Upper lobe of right lung (tissue), 1 donor: ENCODE data around the gene COL15A1. TPM values are rescaled to one million over a fixed set of nuclear protein-coding genes. Genes with fewer than 3 reads are reported as not detected.

Experiments used
- ATAC-seq: fragments of 200-7000 bp; cut with Tn5 transposase; one replicate; pipeline ENCODE4 v1.9.1; 2020; ENCODE audit warnings: mild to moderate bottlenecking, moderate library complexity
- DNase-seq: peaks from one replicate; pipeline ENCODE4 v3.0.0-alpha.2; 2020
- H3K27ac ChIP-seq: fragments of 200-600 bp; one replicate; pipeline ENCODE4 v1.8.0; 2022
- H3K27me3 ChIP-seq: fragments of 200-600 bp; one replicate; pipeline ENCODE4 v1.8.0; 2022; ENCODE audit warnings: mild to moderate bottlenecking
- H3K36me3 ChIP-seq: fragments of 200-600 bp; one replicate; pipeline ENCODE4 v1.8.0; 2022
- H3K4me1 ChIP-seq: fragments of 200-600 bp; one replicate; pipeline ENCODE4 v1.8.0; 2022
- H3K4me3 ChIP-seq: fragments of 200-600 bp; one replicate; pipeline ENCODE4 v1.8.0; 2022; ENCODE audit warnings: mild to moderate bottlenecking
- H3K9me3 ChIP-seq: fragments of 200-600 bp; one replicate; pipeline ENCODE4 v1.8.0; 2022
- CTCF ChIP-seq: fragments of 200-600 bp; IDR thresholded peaks from one replicate; pipeline ENCODE4 v1.8.0; 2022; ENCODE audit warnings: antibody characterized with exemption
- intact Hi-C: fragments of 100-400 bp; cut with DNase I; formaldehyde crosslinking; loops from one replicate; pipeline ENCODE4 v1.11.0; 2022
- total RNA-seq: library from RNA; stranded (reverse); fragmentation: NEBNext Ultra II Directional; extraction: Animal tissue kit (Norgen Biotek cat#: 25700); gene quantifications from one replicate; pipeline ENCODE4 v1.2.1, GENCODE V29; 2021
- donor health status: DM: no; HTN: yes; CAD: no; lungs with severe emphysema.

Gene COL15A1
- total RNA-seq, 1 donor from 2014 or later, result 8.0 TPM

GRCh38 chr9:99044827-99045226 is 101.1 kb downstream of the COL15A1 start:
- Histone ChIP-seq H3K4me1 (peaks cover 12% of the 10 kb centered on the region), H3K27ac (no peak overlapping the region), H3K9me3 (no peaks in the 10 kb centered on the region), H3K4me3 (no peak overlapping the region), H3K27me3 (no peaks in the 10 kb centered on the region), H3K36me3 (no peaks in the 10 kb centered on the region)
- DNase-seq, result no peak
- no peak for ATAC-seq
- intact Hi-C loops, result no loop called here
- TF ChIP-seq CTCF, result no peak

DNA sequence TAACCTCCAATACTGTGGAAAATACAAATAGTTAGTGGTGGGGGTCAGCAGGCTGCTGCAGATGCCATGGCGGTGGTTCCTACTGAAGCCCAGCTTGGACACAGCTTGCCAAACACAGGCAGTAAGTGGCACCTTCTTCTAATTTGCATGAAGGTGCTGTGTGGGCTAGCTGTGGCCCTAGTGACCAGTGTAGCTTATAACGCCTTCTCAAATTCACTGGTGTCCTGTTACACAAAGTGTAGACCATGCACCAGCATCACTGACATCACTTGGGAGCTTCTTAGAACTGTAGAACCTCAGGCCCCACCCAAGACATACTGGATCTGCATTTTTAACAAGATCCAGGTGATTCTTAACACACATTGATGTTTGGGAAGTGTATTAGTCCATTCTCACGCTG is 102.4 kb downstream of the COL15A1 start:
- intact Hi-C loops, result no loop called here
- Histone ChIP-seq H3K4me1 (peaks cover 10% of the 10 kb centered on the region), H3K27me3 (no peaks in the 10 kb centered on the region), H3K9me3 (no peaks in the 10 kb centered on the region), H3K27ac (no peak overlapping the region), H3K36me3 (no peaks in the 10 kb centered on the region), H3K4me3 (no peak overlapping the region)
- no peak for TF ChIP-seq CTCF
- DNase-seq, result no peak
- no peak for ATAC-seq

DNA sequence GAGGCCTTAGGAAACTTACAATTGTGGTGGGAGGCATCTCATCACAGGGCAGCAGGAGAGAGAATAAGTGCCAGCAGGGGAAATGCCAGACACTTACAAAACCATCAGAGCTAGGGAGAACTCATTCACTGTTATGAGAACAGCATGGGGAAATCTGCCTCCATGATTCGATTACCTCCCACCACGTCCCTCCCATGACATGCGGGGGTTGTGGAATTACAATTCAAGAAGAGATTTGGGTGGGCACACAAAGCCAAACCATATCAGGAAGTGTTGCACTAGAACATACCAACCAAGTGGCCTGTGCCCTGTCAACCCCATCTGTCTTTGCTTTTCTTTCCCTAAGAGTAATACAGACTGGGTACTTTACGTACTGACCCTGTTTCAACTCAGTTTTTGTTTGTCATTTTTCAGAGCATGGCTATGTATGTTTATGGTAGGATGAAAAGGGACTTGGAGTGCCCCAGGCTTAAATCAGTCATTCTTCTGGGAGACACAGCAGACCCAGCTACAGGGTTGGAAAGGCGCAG is 102.9 kb downstream of the COL15A1 start:
- H3K9me3 ChIP-seq, result no peaks in the 10 kb centered on the region
- intact Hi-C loops, result no loop called here
- no peak overlapping the region for H3K27ac ChIP-seq
- H3K36me3 ChIP-seq, result no peaks in the 10 kb centered on the region
- no peak for DNase-seq
- ATAC-seq, result peak; percentile 76
- H3K27me3 ChIP-seq, result no peaks in the 10 kb centered on the region
- H3K4me3 ChIP-seq, result no peak overlapping the region
- TF ChIP-seq CTCF, result no peak
- peaks cover 4% of the 10 kb centered on the region for H3K4me1 ChIP-seq

- Histone ChIP-seq H3K27me3 (no peaks in the 10 kb centered on the region), H3K4me3 (no peak overlapping the region), H3K4me1 (no peaks in the 10 kb centered on the region), H3K36me3 (no peaks in the 10 kb centered on the region), H3K27ac (no peak overlapping the region), H3K9me3 (no peaks in the 10 kb centered on the region)
- no peak for DNase-seq
- TF ChIP-seq CTCF, result no peak
- no peak for ATAC-seq
- intact Hi-C loops, result no loop called here
Measured at GRCh38 chr9:99049228-99049627, 105.5 kb downstream of the COL15A1 start.

- Histone ChIP-seq H3K36me3 (no peaks in the 10 kb centered on the region), H3K9me3 (no peaks in the 10 kb centered on the region), H3K27ac (no peak overlapping the region), H3K4me1 (no peaks in the 10 kb centered on the region), H3K27me3 (no peaks in the 10 kb centered on the region), H3K4me3 (no peak overlapping the region)
- no peak for TF ChIP-seq CTCF
- ATAC-seq (no peak), DNase-seq (no peak)
- intact Hi-C loops, result no loop called here
Measured at GRCh38 chr9:99049641-99050040, 105.9 kb downstream of the COL15A1 start.

- no peaks in the 10 kb centered on the region for H3K36me3 ChIP-seq
- no peaks in the 10 kb centered on the region for H3K9me3 ChIP-seq
- ATAC-seq (no peak), DNase-seq (no peak)
- H3K27me3 ChIP-seq, result no peaks in the 10 kb centered on the region
- no peak overlapping the region for H3K4me3 ChIP-seq
- no peak for TF ChIP-seq CTCF
- no peak overlapping the region for H3K27ac ChIP-seq
- H3K4me1 ChIP-seq, result no peaks in the 10 kb centered on the region
- intact Hi-C loops, result no loop called here
Measured at GRCh38 chr9:99050292-99050911, 106.7 kb downstream of the COL15A1 start.
